CD4-positive, alpha-beta T cell treated with Interleukin-15 for 1 hour (primary cell): ENCODE results near the gene COL20A1.

Experiments
- DNase-seq: peaks from one replicate; pipeline ENCODE4 v3.0.0-alpha.2; 2020

Gene COL20A1

GRCh38 chr20:63279931-63280330 lies 13.1 kb upstream of the COL20A1 start:
- DNase-seq, result no peak

GRCh38 chr20:63280371-63280770 lies 12.6 kb upstream of the COL20A1 start:
- DNase-seq, result no peak

GRCh38 chr20:63280929-63281545 lies 11.9 kb upstream of the COL20A1 start:
- no peak for DNase-seq

- DNase-seq, result no peak
These were observed 11.0 kb upstream of the COL20A1 start for GRCh38 chr20:63281742-63282665.

- no peak for DNase-seq
These were observed 10.0 kb upstream of the COL20A1 start for GRCh38 chr20:63282946-63283345.

GRCh38 chr20:63283397-63284082 lies 9.4 kb upstream of the COL20A1 start:
- DNase-seq, result no peak

GRCh38 chr20:63284083-63284440 lies 8.9 kb upstream of the COL20A1 start:
- DNase-seq, result no peak

- no peak for DNase-seq
These were observed 8.4 kb upstream of the COL20A1 start for GRCh38 chr20:63284544-63284949.

- no peak for DNase-seq
These were observed 7.9 kb upstream of the COL20A1 start for GRCh38 chr20:63284981-63285524.

GRCh38 chr20:63285636-63286615 lies 7.1 kb upstream of the COL20A1 start:
- DNase-seq, result no peak

- DNase-seq, result no peak
These were observed 5.9 kb upstream of the COL20A1 start for GRCh38 chr20:63286781-63287696.

GRCh38 chr20:63287697-63288580 lies 5.0 kb upstream of the COL20A1 start:
- no peak for DNase-seq

- no peak for DNase-seq
These were observed 4.3 kb upstream of the COL20A1 start for GRCh38 chr20:63288581-63289251.

GRCh38 chr20:63289311-63290135 lies 3.5 kb upstream of the COL20A1 start:
- no peak for DNase-seq

GRCh38 chr20:63290136-63290676 lies 2.8 kb upstream of the COL20A1 start:
- no peak for DNase-seq

GRCh38 chr20:63290677-63291472 lies 2.1 kb upstream of the COL20A1 start:
- DNase-seq, result peak; percentile 42

- no peak for DNase-seq
These were observed 1.2 kb upstream of the COL20A1 start for GRCh38 chr20:63291811-63292210.
